ENCODE data around the gene CLNK.

GRCh38 chr4:10635091-10635490, 49.5 kb downstream of the CLNK start:
- no peak for TF ChIP-seq SUZ12 (IDR thresholded peaks at IDR 0.05)
- no peak for TF ChIP-seq BHLHE40 (IDR thresholded peaks at IDR 0.05; ENCODE audit: borderline replicate concordance)
- no peak for TF ChIP-seq SP1 (IDR thresholded peaks at IDR 0.05)
- no peak for TF ChIP-seq PKNOX1 (IDR thresholded peaks at IDR 0.05)
- no peak for TF ChIP-seq FOXM1 (IDR thresholded peaks at IDR 0.05; ENCODE audit: borderline replicate concordance)
- no peak for TF ChIP-seq CTBP1 (IDR thresholded peaks at IDR 0.05; ENCODE audit: borderline replicate concordance)
- no peak for TF ChIP-seq FOXK2 (IDR thresholded peaks at IDR 0.05)
- TF ChIP-seq FOXA1 (IDR thresholded peaks at IDR 0.05), result no peak
- no peak for TF ChIP-seq ELF4 (IDR thresholded peaks at IDR 0.05)
